ENCODE results near the gene PPP1R26. TPM values are rescaled to one million over a fixed set of nuclear protein-coding genes. Genes with fewer than 3 reads are reported as not detected.

Gene PPP1R26
- total and polyA plus RNA-seq, 2 of the 8 experiments (the other 6 are each of a cell fraction or from before 2014, with no cell fraction given) = 9.8 to 32.7 TPM

DNA sequence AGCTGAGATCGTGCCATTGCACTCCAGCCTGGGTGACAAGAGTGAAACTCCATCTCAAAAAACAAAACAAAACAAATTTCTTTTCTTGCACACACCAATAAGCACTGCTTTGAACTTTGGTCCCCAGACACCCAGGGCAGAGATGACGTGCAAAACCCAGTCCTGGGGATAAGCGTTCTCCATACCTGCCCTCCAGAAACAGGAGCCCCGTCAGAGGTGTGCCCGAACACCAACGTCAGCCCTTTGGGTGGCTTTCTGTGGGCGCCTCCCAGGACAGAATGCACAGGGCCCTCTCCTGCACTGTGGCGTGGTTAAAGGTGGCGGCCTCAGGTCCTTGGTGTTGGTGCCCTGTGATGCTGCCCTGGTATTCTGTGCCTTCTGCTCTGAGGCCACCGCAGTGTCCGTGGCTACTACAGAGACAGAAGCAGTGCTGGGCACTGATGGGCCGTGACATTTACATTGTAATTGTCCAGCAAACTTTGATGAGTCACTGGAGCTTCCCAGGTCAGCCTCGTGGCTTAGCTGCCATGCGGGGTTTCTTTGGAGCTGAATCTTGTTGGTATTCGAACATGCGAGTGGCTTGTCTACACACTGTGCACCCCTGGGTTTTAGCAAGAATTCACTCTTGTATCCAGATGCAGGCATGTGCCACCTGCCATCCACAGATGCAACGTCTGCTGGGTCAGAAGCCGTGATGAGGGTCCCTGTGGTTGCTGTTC is 9.8 kb downstream of the PPP1R26 start:
- 86% methylated on average over 18 of the region's 18 CpGs; no CpG with 5 or more reads in 1 of the 2 experiments for WGBS, 2 experiments (ENCODE audit: extremely low coverage in 1 of 2, insufficient coverage in 1 of 2, insufficient read length in 1 of 2, insufficient replicate concordance in 2 of 2, low coverage in 1 of 2, low lambda C conversion rate in 2 of 2, missing lambda C conversion rate in 1 of 2)

More for the DNA sequence above, 9.8 kb downstream of the PPP1R26 start:
- FAIRE-seq (no peak), DNase-seq (ENCODE audit: low read depth in 1 of 2, low spot score in 2 of 2) (no peak)
- no peaks in the 10 kb centered on the region; a peak in 1 of 7 replicates for H3K27me3 ChIP-seq (replicated peaks in 1 of 4; ENCODE audit: control insufficient read depth in 3 of 4, extremely low read depth in 1 of 4, insufficient read depth in 3 of 4, low read length in 3 of 4)
- CTCF ChIA-PET (ENCODE audit: partially characterized antibody) = interaction anchor here (1.3 to 3.0 kb wide), 2 partner anchors 10 to 16 kb away, joined by 4 to 11 read pairs; partner anchors contain the start of gene MRPS2
- H2BK120ac ChIP-seq (replicated peaks; ENCODE audit: low read depth, low read length) = no peak overlapping the region
- no peaks in the 10 kb centered on the region for H3K23me2 ChIP-seq (ENCODE audit: low read depth, low read length)
- no peak overlapping the region for H3K4ac ChIP-seq (replicated peaks; ENCODE audit: insufficient read length, low read depth, low read length)
- H2BK5ac ChIP-seq (ENCODE audit: low read depth, low read length) = no peak overlapping the region
- H2AFZ ChIP-seq (ENCODE audit: low read length) = no peak overlapping the region
- H4K91ac ChIP-seq (replicated peaks; ENCODE audit: insufficient read length, low read length) = no peak overlapping the region
- H3K4me3 ChIP-seq (ENCODE audit: extremely low read depth in 1 of 4, insufficient read depth in 2 of 4, low read depth in 3 of 4, low read length in 4 of 4) = no peak overlapping the region
- no peak overlapping the region for H3K18ac ChIP-seq (ENCODE audit: extremely low read depth, low read length)
- H3K9ac ChIP-seq (replicated peaks in 1 of 4; ENCODE audit: extremely low read depth in 1 of 4, low read depth in 3 of 4, low read length in 3 of 4) = no peak overlapping the region
- peaks cover 9 to 42% (median 32%) of the 10 kb centered on the region in 4 experiments; a peak in 7 of 8 replicates for H3K36me3 ChIP-seq (ENCODE audit: control insufficient read depth in 2 of 4, insufficient read depth in 4 of 4, low read length in 3 of 4)
- H3K79me1 ChIP-seq (ENCODE audit: low read depth, low read length) = no peaks in the 10 kb centered on the region
- no peak overlapping the region for H3K56ac ChIP-seq (replicated peaks; ENCODE audit: insufficient read length, low read depth, low read length)
- peaks cover 0 to 2% (median 0%) of the 10 kb centered on the region in 4 experiments; a peak in 1 of 7 replicates for H3K4me1 ChIP-seq (replicated peaks in 1 of 4; ENCODE audit: control insufficient read depth in 3 of 4, insufficient read depth in 4 of 4, low read length in 3 of 4)
- H3K4me2 ChIP-seq (ENCODE audit: insufficient read depth in 1 of 2, low read depth in 2 of 2, low read length in 2 of 2) = no peak overlapping the region
- no peak overlapping the region for H2BK12ac ChIP-seq (ENCODE audit: low read depth, low read length)
- no peak overlapping the region for H3K14ac ChIP-seq (ENCODE audit: insufficient read length)
- H2AK5ac ChIP-seq (ENCODE audit: low read depth, low read length) = no peak overlapping the region
- H2BK15ac ChIP-seq (ENCODE audit: low read length) = no peak overlapping the region
- H4K5ac ChIP-seq (ENCODE audit: insufficient read length, low read depth, low read length) = no peak overlapping the region
- peaks cover 5% of the 10 kb centered on the region in 2 experiments for H4K20me1 ChIP-seq (replicated peaks in 1 of 2; ENCODE audit: control insufficient read depth in 1 of 2, insufficient read depth in 2 of 2, low read length in 2 of 2)
- TF ChIP-seq RBBP5 (IDR thresholded peaks at IDR 0.05; ENCODE audit: borderline replicate concordance, low read depth, low read length) = no peak
- no peak for TF ChIP-seq SUZ12 (IDR thresholded peaks at IDR 0.05; ENCODE audit: low read length)
- no peak for TF ChIP-seq TAF7 (optimal IDR thresholded peaks at IDR 0.05; ENCODE audit: borderline replicate concordance, low read depth, low read length)
- no peak for TF ChIP-seq TAF1 (IDR thresholded peaks at IDR 0.05; ENCODE audit: low read depth, low read length)
- TF ChIP-seq PHF8 (conservative IDR thresholded peaks at IDR 0.05; ENCODE audit: low read depth, low read length) = no peak
- no peak for TF ChIP-seq TCF12 (IDR thresholded peaks at IDR 0.05; ENCODE audit: low read depth, low read length)
- TF ChIP-seq CEBPB (IDR thresholded peaks at IDR 0.05; ENCODE audit: low read depth, low read length) = no peak
- TF ChIP-seq EZH2 (IDR thresholded peaks at IDR 0.05; ENCODE audit: low read depth, low read length, severe bottlenecking) = no peak
- H2BK20ac ChIP-seq (ENCODE audit: low read length) = no peak overlapping the region
- POLR2A ChIA-PET (ENCODE audit: partially characterized antibody) = interaction anchor here (1.0 to 1.2 kb wide), 2 partner anchors 9 to 15 kb away, joined by 3 read pairs; no protein-coding TSS in a partner anchor
- H3K27ac ChIP-seq (ENCODE audit: low read depth, low read length) = no peak overlapping the region
- H3K9me3 ChIP-seq (ENCODE audit: insufficient read depth in 2 of 2, low read depth in 1 of 2, low read length in 1 of 2) = no peaks in the 10 kb centered on the region
- no peak overlapping the region for H4K8ac ChIP-seq (ENCODE audit: extremely low read depth, insufficient read depth, low read length)
- H3K23ac ChIP-seq (ENCODE audit: insufficient read length) = no peak overlapping the region
- no peaks in the 10 kb centered on the region for H3K79me2 ChIP-seq (ENCODE audit: control insufficient read depth in 1 of 2, insufficient read depth in 2 of 2, low read length in 2 of 2)
